GM18520 (cell line): ENCODE measurements around the gene RTF1.

Source experiments
- ATAC-seq: cut with Tn5 transposase; IDR thresholded peaks from one replicate; pipeline ENCODE4 v1.9.1; 2021; ENCODE audit not compliant: unreplicated experiment

RTF1 gene

GRCh38 chr15:41502795-41503668 is 86.1 kb downstream of the RTF1 start:
- no peak for ATAC-seq

- ATAC-seq: no peak
Observed at GRCh38 chr15:41503669-41504010, 86.7 kb downstream of the RTF1 start.

GRCh38 chr15:41504751-41505492 is 88.0 kb downstream of the RTF1 start:
- no peak for ATAC-seq

- no peak for ATAC-seq
Observed at GRCh38 chr15:41505776-41506175, 88.9 kb downstream of the RTF1 start.

DNA sequence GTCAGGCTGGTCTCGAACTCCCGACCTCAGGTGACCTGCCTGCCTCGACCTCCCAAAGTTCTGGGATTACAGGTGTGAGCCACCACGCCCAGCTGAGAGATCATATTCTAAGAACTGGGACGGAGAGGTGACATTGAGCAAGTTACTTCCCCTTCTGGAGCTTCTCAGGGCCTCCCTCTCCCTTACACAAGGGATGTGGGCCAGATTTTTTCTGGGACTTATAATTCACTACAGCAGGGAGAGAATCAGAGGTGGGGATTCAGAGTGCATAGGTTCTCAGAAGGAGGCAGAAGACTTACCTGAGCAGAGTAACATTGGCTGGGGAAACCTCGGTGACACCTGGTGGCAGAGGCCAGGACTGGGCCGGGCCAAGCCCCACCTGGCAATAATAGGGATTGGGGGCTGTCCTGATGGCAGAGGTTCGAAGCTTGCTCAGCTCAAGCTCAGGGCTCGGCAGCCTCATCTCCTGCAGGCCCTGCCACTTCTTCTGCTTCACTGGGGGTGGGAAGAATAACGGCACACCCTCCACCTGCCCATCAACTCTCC is 90.0 kb downstream of the RTF1 start:
- ATAC-seq: no peak

- ATAC-seq: no peak
Observed at GRCh38 chr15:41507820-41508290, 91.0 kb downstream of the RTF1 start.

- no peak for ATAC-seq
Observed at GRCh38 chr15:41510728-41511127, 93.8 kb downstream of the RTF1 start.

DNA sequence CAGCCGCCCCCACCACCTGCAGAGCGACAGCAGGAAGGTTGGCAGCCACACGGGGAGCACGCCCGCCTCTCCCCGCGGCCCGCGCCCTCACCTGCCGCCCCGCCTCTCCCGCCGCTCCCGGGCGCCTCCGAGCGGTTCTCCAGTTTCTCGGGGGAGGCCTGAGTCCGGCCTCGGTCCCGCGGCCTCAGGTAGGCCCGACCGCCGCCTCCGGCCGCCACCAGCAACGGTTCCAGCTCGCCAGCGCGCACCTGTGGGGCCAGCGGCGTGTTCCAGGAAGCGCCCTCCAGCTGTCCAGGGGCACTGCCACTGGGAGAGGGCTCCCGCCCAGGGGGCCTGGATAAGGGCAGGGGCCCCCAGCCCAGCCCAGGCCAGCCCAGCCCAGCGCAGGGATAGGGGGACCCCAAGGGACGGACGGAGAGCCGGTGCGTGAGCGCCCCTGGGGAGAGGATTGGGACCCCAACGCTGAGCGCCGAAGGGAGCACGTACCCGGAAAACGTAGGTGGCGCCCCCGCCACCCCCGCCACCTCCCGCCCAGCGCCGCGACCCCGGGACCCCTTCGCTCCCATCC is 94.5 kb downstream of the RTF1 start:
- no peak for ATAC-seq

DNA sequence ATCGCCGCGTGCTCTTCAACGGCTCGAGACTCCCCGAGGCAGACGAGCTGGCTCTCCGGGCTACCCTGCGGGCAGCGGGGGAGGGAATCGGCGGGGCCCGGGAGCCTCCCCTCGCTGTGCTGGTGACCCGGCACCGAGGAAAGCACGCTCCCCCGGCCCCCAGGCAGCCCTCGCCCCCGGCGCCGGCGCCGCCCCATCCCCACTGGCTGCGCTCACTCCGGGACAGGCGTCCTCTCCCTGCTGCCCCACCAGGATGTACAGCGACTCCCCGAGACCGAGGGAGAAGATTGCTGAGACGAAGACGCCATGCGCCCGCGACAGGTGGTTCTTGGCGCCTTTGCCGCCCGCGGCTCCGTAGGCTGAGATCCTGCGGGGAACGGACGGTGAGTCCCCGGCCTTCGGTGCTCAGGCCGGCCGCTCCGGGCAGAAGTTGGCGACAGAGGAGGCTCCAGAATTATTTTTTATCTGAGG is 95.0 kb downstream of the RTF1 start:
- no peak for ATAC-seq

- no peak for ATAC-seq
Observed at GRCh38 chr15:41512512-41512939, 95.6 kb downstream of the RTF1 start.

- ATAC-seq: no peak
Observed at GRCh38 chr15:41512940-41513505, 96.1 kb downstream of the RTF1 start.

DNA sequence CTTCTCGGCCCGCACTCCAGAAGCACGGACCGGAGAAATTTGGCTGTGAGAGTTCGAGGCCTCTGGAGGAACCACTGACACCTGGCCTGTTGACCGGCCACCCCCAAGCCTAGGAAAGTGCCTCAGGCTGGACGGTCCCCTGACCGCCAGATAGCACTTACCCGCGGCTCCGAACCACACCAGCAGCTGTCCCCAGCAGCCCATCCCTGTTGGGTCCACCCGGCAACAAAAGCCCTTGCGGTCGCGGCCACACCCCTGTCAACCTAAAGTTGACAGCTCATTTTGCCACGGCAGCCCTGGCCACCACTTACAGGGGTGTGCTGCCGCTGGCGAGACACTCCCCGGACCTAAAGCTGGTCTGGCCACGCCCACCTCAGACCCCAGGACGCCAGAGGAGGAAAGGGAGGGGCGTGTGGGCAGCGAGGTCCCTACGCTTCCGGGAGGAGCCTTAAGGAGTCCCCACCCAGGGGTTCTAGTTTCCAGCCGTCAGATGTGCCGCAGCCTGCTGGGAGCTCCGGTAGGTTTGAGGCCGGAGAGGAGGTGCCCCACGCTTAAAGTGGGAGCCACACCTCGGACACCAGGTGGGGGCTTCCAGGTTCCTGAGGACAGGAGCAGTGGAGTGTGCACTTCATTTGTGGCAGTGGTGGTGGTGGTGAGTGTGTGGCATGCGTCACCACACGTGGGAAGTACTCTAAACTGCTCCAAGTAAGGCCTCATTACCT is 96.8 kb downstream of the RTF1 start, which contains the start of gene LTK:
Gene LTK (minus strand): TSS at position 322 of the 722 bp plus-strand sequence. CDS start 118 bp downstream, at position 204.
- ATAC-seq: no peak

GRCh38 chr15:41517895-41518449 is 101.1 kb downstream of the RTF1 start:
- no peak for ATAC-seq

DNA sequence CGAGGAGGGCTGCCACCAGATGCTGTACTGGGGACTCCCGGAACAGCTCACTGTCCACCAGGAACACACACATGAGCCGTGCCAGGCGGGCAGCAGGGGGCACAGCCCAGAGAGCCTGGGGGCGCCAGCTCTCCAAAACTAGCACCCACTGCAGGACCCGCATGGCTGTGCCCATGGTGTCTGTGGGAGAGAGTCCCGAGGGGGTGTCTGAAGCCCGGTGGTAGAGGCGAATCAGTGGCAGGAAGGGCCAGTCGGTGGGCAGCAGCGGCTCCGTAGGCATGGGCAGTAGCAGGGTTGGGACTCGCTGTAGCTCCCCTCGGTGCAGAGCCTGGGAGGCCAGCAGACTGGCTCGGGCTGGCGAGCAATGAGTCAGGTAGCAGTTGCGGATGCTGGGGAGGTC is 103.7 kb downstream of the RTF1 start:
- ATAC-seq: no peak

- no peak for ATAC-seq
Observed at GRCh38 chr15:41521614-41522013, 104.7 kb downstream of the RTF1 start.

DNA sequence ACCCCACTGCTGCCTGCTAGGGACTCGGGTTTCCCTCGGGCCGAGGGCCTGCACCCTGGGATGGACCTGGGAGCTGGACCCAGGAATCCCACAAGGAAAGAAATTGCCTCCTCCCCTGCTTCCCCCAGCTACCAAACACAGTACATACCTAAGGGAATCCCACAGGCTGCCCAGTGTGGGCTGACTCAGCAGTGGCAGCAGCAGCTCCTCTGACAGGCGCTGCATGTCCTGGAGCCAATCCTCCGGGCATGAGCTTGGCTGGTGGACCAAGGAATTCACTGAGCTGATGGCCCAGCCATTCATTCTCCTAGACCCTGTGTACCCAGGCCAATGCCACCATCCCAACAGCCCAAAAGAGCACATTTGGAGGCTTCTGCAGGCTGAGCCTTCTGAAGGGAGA is 106.2 kb downstream of the RTF1 start:
- ATAC-seq: no peak

- no peak for ATAC-seq
Observed at GRCh38 chr15:41530363-41530956, 113.6 kb downstream of the RTF1 start.
